Measurements from ENCODE around the gene SLC7A7. TPM values are rescaled to one million over a fixed set of nuclear protein-coding genes. Genes with fewer than 3 reads are reported as not detected.
"Not testable (repeated sequence)": the region's sequence is repeated elsewhere in the genome, so short reads cannot be mapped to it uniquely, and the experiment has no call there.

SLC7A7 gene
- polyA plus RNA-seq, 12 donors: 14.0 to 34.9 (median 26.6) TPM; not detected in 1

GRCh38 chr14:22796087-22796707, 19.0 kb downstream of the SLC7A7 start:
- DNase-seq: no peak

GRCh38 chr14:22794551-22794951, 20.7 kb downstream of the SLC7A7 start:
- DNase-seq: no peak

- no peak for DNase-seq
Observed at GRCh38 chr14:22793976-22794375, 21.3 kb downstream of the SLC7A7 start.

- DNase-seq: not testable (repeated sequence)
Observed at GRCh38 chr14:22793550-22793949, 21.7 kb downstream of the SLC7A7 start.

GRCh38 chr14:22792158-22792557, 23.1 kb downstream of the SLC7A7 start:
- no peak for DNase-seq

GRCh38 chr14:22791301-22791700, 23.9 kb downstream of the SLC7A7 start:
- no peak for DNase-seq

- DNase-seq: no peak
Observed at GRCh38 chr14:22786685-22787084, 28.6 kb downstream of the SLC7A7 start.

GRCh38 chr14:22781301-22781991, 33.8 kb downstream of the SLC7A7 start:
- DNase-seq: no peak

GRCh38 chr14:22780941-22781300, 34.3 kb downstream of the SLC7A7 start:
- DNase-seq: no peak

- DNase-seq: no peak
Observed at GRCh38 chr14:22780105-22780679, 35.0 kb downstream of the SLC7A7 start.

GRCh38 chr14:22778084-22778483, 37.2 kb downstream of the SLC7A7 start:
- no peak for DNase-seq

GRCh38 chr14:22776849-22777248, 38.4 kb downstream of the SLC7A7 start:
- not testable (repeated sequence) for DNase-seq

- no peak for DNase-seq
Observed at GRCh38 chr14:22776215-22776614, 39.0 kb downstream of the SLC7A7 start.

- DNase-seq: no peak
Observed at GRCh38 chr14:22774011-22774706, 41.1 kb downstream of the SLC7A7 start.

GRCh38 chr14:22773162-22774010, 41.8 kb downstream of the SLC7A7 start:
- no peak for DNase-seq

- no peak for DNase-seq
Observed at GRCh38 chr14:22772725-22773124, 42.5 kb downstream of the SLC7A7 start.

GRCh38 chr14:22770481-22771187, 44.6 kb downstream of the SLC7A7 start:
- DNase-seq: no peak

- no peak for DNase-seq
Observed at GRCh38 chr14:22769369-22769768, 45.9 kb downstream of the SLC7A7 start.

- DNase-seq: no peak
Observed at GRCh38 chr14:22768947-22769346, 46.3 kb downstream of the SLC7A7 start.

- no peak for DNase-seq
Observed at GRCh38 chr14:22767323-22767589, 48.0 kb downstream of the SLC7A7 start.
